Ishikawa (cell line): ENCODE results near the gene AVPR1A.

ENCODE experiments used
- CEBPB ChIP-seq: IDR thresholded peaks from 2 replicates; pipeline ENCODE4 v1.6.1; 2012
- CREB1 ChIP-seq: IDR thresholded peaks from 2 replicates; pipeline ENCODE4 v1.6.1; 2012; ENCODE audit warnings: low read depth
- EGR1 ChIP-seq: IDR thresholded peaks from 2 replicates; pipeline ENCODE4 v1.6.1; 2012
- EP300 ChIP-seq: IDR thresholded peaks from 2 replicates; pipeline ENCODE4 v1.6.1; 2012; ENCODE audit warnings: borderline replicate concordance
- FOXM1 ChIP-seq: IDR thresholded peaks from 2 replicates; pipeline ENCODE4 v1.6.1; 2012; ENCODE audit warnings: low read depth, borderline replicate concordance
- MAX ChIP-seq: IDR thresholded peaks from 2 replicates; pipeline ENCODE4 v1.6.1; 2012
- NFIC ChIP-seq: IDR thresholded peaks from 2 replicates; pipeline ENCODE4 v1.6.1; 2012
- RAD21 ChIP-seq: IDR thresholded peaks from 2 replicates; pipeline ENCODE4 v1.6.1; 2012; ENCODE audit warnings: low read depth
- REST ChIP-seq: IDR thresholded peaks from 2 replicates; pipeline ENCODE4 v1.6.1; 2012; ENCODE audit warnings: low read depth, mild to moderate bottlenecking
- TAF1 ChIP-seq: IDR thresholded peaks from 2 replicates; pipeline ENCODE4 v1.6.1; 2012; ENCODE audit warnings: low read depth, mild to moderate bottlenecking
- TCF12 ChIP-seq: IDR thresholded peaks from 2 replicates; pipeline ENCODE4 v1.6.1; 2012; ENCODE audit warnings: low read depth
- TEAD4 ChIP-seq: IDR thresholded peaks from 2 replicates; pipeline ENCODE4 v1.6.1; 2012
- USF1 ChIP-seq: IDR thresholded peaks from 2 replicates; pipeline ENCODE4 v1.6.1; 2012
- YY1 ChIP-seq: IDR thresholded peaks from 2 replicates; pipeline ENCODE4 v1.6.1; 2012; ENCODE audit warnings: low read depth
- ZBTB7A ChIP-seq: IDR thresholded peaks from 2 replicates; pipeline ENCODE4 v1.6.1; 2012; ENCODE audit warnings: low read depth

The AVPR1A gene

GRCh38 chr12:63150713-63151622, at the start of gene AVPR1A:
AVPR1A (minus strand) TSS chr12:63151201; CDS start chr12:63150836, 365 bp downstream.
- no peak for TF ChIP-seq CREB1
- no peak for TF ChIP-seq TAF1
- no peak for TF ChIP-seq CEBPB
- TF ChIP-seq EP300, result no peak
- no peak for TF ChIP-seq NFIC
- no peak for TF ChIP-seq FOXM1
- no peak for TF ChIP-seq REST
- TF ChIP-seq MAX, result peak; percentile 41; the same call in 1 of the 2 replicates
- no peak for TF ChIP-seq TCF12
- TF ChIP-seq USF1, result no peak
- TF ChIP-seq EGR1, result no peak
- TF ChIP-seq YY1, result no peak
- no peak for TF ChIP-seq TEAD4
- no peak for TF ChIP-seq RAD21
- peak; percentile 33; the same call in 1 of the 2 replicates for TF ChIP-seq ZBTB7A

GRCh38 chr12:63196168-63196567, 45.2 kb upstream of the AVPR1A start:
- TF ChIP-seq TCF12 (no peak), CEBPB (no peak), CREB1 (no peak), YY1 (no peak), NFIC (no peak), USF1 (no peak)

GRCh38 chr12:63179224-63179623, 28.2 kb upstream of the AVPR1A start:
- TF ChIP-seq NFIC (no peak), FOXM1 (no peak), ZBTB7A (no peak), MAX (no peak), RAD21 (no peak), EP300 (no peak), REST (no peak), CREB1 (no peak)

GRCh38 chr12:63170321-63170720, 19.3 kb upstream of the AVPR1A start:
- TF ChIP-seq YY1 (no peak), RAD21 (no peak), MAX (no peak), REST (no peak), EGR1 (no peak), ZBTB7A (no peak)
